AG04450 (cell line): Measurements from ENCODE around the gene ALG5. TPM values are rescaled to one million over a fixed set of nuclear protein-coding genes. Genes with fewer than 3 reads are reported as not detected.

ENCODE experiments used
- CTCF ChIA-PET: fragments of 300-600, 350-600 bp; formaldehyde crosslinking; extraction: SDS; loops from one replicate; lab custom pipeline; 2022; ENCODE audit warnings: antibody characterized with exemption, inconsistent platforms; lab: Charles Lee
- POLR2A ChIA-PET: fragments of 350-600 bp; formaldehyde crosslinking; extraction: SDS; loops from one replicate; lab custom pipeline; 2021; ENCODE audit warnings: antibody characterized with exemption, inconsistent platforms; lab: Yijun Ruan, JAX
- DNase-seq: peaks from one replicate; pipeline ENCODE4 v3.0.0-alpha.2; 2011; ENCODE audit warnings: low read depth, low spot score
- H3K27ac ChIP-seq: one replicate; pipeline ENCODE4 v1.5.1; 2012; ENCODE audit warnings: low read depth, low read length, control low read depth
- H3K27me3 ChIP-seq: one replicate; pipeline ENCODE4 v1.6.0; 2012; ENCODE audit warnings: low read length; ENCODE audit not compliant: control insufficient read depth, insufficient read depth
- H3K4me3 ChIP-seq: 2 replicates; pipeline ENCODE4 v1.5.1; 2011; ENCODE audit warnings: mild to moderate bottlenecking, low read depth, low read length, control low read depth
- H3K9me3 ChIP-seq: 2 replicates; pipeline ENCODE4 v1.5.1; 2012; ENCODE audit warnings: low read length; ENCODE audit not compliant: control insufficient read depth, insufficient read depth
- polyA plus RNA-seq: library from polyadenylated mRNA; depleted of rRNA; stranded (reverse); fragments of >200 nt; gene quantifications from 2 replicates; pipeline ENCODE4 v1.2.3, GENCODE V29; 2011
- TF ChIP-seq, protein P1 (sequence below): IDR thresholded peaks from 2 replicates; pipeline ENCODE4 v1.5.1; 2011; ENCODE audit warnings: low read depth, low read length, control low read depth, inconsistent platforms

The ALG5 gene
- polyA plus RNA-seq, 1 experiment = 51.6 TPM

DNA sequence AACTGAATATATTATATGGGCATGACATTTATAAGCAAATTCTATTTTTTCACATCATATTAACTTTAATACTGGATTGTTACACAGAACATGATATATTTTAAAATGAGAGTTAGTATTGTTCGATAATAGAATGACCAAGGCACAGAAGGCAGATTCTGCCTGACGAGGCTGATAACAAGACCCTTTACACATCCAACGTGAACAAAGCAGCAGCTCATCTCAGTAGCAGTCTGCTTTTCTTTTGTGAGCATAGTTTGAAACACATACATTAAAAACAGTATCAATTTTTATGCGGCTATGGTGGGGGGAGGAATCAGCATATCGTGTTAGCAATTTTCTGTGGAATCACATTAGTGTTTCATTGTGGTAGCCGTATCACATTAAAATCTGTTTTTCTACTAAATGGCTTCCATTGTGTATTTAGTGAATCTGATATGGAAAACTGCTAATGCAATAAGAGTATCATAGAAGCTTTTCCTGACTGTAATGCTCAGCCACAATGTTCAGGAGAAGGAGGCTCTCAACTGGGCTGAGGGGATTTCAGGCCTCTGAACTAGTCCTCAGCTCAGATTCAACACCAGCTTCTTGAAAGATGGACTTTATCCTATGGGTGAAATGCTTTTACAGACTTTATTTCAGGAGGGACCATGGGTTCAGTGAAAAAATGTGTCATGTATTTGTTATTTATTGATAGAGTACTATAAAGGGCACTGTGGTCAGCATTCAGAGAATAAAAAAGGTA lies 83.1 kb downstream of the ALG5 start:
- POLR2A ChIA-PET = interaction anchor here (0.6 kb wide), 1 partner anchor 170 kb away, joined by 13 read pairs; no protein-coding TSS in a partner anchor
- no peaks in the 10 kb centered on the region for H3K9me3 ChIP-seq
- H3K4me3 ChIP-seq = no peak overlapping the region
- TF ChIP-seq, protein P1, sequence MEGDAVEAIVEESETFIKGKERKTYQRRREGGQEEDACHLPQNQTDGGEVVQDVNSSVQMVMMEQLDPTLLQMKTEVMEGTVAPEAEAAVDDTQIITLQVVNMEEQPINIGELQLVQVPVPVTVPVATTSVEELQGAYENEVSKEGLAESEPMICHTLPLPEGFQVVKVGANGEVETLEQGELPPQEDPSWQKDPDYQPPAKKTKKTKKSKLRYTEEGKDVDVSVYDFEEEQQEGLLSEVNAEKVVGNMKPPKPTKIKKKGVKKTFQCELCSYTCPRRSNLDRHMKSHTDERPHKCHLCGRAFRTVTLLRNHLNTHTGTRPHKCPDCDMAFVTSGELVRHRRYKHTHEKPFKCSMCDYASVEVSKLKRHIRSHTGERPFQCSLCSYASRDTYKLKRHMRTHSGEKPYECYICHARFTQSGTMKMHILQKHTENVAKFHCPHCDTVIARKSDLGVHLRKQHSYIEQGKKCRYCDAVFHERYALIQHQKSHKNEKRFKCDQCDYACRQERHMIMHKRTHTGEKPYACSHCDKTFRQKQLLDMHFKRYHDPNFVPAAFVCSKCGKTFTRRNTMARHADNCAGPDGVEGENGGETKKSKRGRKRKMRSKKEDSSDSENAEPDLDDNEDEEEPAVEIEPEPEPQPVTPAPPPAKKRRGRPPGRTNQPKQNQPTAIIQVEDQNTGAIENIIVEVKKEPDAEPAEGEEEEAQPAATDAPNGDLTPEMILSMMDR = no peak
- no peaks in the 10 kb centered on the region for H3K27me3 ChIP-seq
- no peak for DNase-seq
- CTCF ChIA-PET = interaction anchor here (0.8 to 1.4 kb wide), 2 partner anchors 58 to 76 kb away, joined by 3 read pairs; no protein-coding TSS in a partner anchor
- no peak overlapping the region for H3K27ac ChIP-seq

DNA sequence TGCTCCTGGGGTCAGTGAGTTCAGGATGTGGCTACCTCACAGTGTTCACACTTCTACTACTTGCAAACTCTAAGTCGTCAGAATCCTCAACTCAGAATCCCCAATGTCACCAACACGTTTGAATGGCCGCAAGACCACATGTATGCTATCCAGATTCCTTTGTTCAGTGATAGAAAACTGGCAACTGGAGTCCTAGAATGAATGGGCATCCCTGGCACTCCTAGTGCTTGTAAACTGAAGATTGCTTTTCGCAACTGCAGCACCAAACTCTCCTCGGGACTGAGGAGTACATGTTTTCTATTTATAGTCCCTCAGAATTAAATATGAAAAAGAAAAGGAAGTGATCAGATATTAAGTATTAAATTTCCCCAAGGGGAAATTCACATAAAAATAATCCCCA lies 84.0 kb downstream of the ALG5 start:
- ChIA-PET POLR2A (no interaction called here), CTCF (interaction anchor here (0.8 to 1.4 kb wide), 2 partner anchors 57 to 77 kb away, joined by 3 read pairs; no protein-coding TSS in a partner anchor)

DNA sequence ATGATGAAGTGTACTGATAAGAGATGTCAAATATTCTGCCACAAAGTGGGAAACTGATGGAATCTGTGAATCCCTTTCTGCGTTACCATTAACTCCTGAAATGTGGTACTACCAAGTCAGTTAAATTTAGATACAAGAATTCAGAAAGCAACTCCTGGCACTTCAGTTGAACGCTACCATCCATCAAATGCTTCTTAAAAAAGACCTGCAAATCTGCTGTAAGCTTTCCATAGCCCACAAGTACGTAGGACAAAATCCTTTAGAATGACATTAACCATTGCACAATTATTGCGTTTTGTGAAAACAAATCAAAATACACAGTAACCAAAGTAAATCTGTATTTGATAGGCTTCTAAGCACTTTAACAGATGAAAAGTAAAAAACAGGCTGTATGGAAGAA lies 84.5 kb downstream of the ALG5 start:
- Histone ChIP-seq H3K9me3 (no peaks in the 10 kb centered on the region), H3K27ac (no peak overlapping the region), H3K27me3 (no peaks in the 10 kb centered on the region), H3K4me3 (no peak overlapping the region)
- TF ChIP-seq, protein P1 = no peak
- ChIA-PET POLR2A (no interaction called here), CTCF (no interaction called here)
- no peak for DNase-seq

More for the DNA sequence above, 84.0 kb downstream of the ALG5 start:
- Histone ChIP-seq H3K4me3 (no peak overlapping the region), H3K9me3 (no peaks in the 10 kb centered on the region), H3K27ac (no peak overlapping the region), H3K27me3 (no peaks in the 10 kb centered on the region)
- DNase-seq = no peak
- TF ChIP-seq, protein P1 = no peak

DNA sequence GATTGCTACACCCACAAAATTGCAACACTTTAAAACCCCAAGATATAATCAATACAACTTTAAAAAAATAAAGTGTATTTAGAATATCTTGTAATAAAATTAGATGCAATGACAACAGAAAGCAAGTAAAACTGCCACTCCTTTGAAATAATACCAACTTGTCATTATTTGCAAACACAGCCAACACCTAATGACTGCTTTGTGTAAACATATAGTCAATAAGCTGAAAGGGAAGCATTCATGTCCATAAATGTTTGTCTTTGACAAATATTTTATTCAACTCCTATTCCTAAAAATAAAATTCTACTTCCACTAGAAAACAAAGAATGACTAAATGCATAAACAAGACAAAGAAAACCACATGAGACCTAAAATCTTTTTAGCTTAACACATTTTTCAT lies 85.7 kb downstream of the ALG5 start:
- Histone ChIP-seq H3K4me3 (no peak overlapping the region), H3K9me3 (no peaks in the 10 kb centered on the region), H3K27me3 (no peaks in the 10 kb centered on the region), H3K27ac (no peak overlapping the region)
- TF ChIP-seq, protein P1 = no peak
- no peak for DNase-seq
- CTCF ChIA-PET = interaction anchor here (1.4 kb wide), 1 partner anchor 65 kb away, joined by 3 read pairs; no protein-coding TSS in a partner anchor
- POLR2A ChIA-PET = interaction anchor here (0.6 kb wide), 1 partner anchor 16 kb away, joined by 5 read pairs; no protein-coding TSS in a partner anchor

DNA sequence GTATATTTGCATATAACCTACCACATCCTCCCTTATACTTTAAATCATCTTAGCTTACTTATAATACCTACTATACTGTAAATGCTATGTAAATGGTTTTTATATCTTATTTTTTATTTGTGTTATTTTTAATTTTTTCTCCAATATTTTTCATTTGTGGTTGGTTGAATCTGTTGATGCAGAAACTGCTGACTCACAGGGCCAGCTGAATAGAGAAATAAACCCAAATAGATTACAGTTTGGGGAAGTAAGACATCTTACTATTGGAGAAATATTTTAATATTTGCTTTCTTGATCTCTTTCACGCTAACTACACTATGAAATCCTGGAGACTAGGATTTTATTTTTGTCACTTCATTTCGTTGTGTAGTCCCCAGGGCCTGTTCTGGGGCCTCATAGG lies 86.2 kb downstream of the ALG5 start:
- ChIA-PET POLR2A (interaction anchor here (0.6 kb wide), 1 partner anchor 16 kb away, joined by 5 read pairs; no protein-coding TSS in a partner anchor), CTCF (interaction anchor here (1.4 kb wide), 1 partner anchor 64 kb away, joined by 3 read pairs; no protein-coding TSS in a partner anchor)
- DNase-seq = no peak
- no peak overlapping the region for H3K4me3 ChIP-seq
- no peak overlapping the region for H3K27ac ChIP-seq
- H3K9me3 ChIP-seq = no peaks in the 10 kb centered on the region
- no peaks in the 10 kb centered on the region for H3K27me3 ChIP-seq
- TF ChIP-seq, protein P1 = no peak
